Left kidney (tissue), 8 donors: ENCODE measurements around the gene CFTR. TPM values are rescaled to one million over a fixed set of nuclear protein-coding genes. Genes with fewer than 3 reads are reported as not detected.
"Not testable (repeated sequence)": the region's sequence is repeated elsewhere in the genome, so short reads cannot be mapped to it uniquely, and the experiment has no call there.

Experiments
- DNase-seq: peaks from one replicate; pipeline ENCODE4 v3.0.0-alpha.2; 2013
- long read RNA-seq, 8 donors: transcript quantifications; one replicate each; lab custom pipeline, GENCODE V29; 2026
- polyA plus RNA-seq: library from polyadenylated mRNA; unstranded; fragments of 120-200 nt; gene quantifications from one replicate; pipeline ENCODE4 v1.2.1, GENCODE V29; 2013; ENCODE audit not compliant: insufficient read length

The CFTR gene
- polyA plus RNA-seq, result 11.3 TPM
- long read RNA-seq, donor 1, result 0 reads
- long read RNA-seq, donor 2, partial matches to known transcripts, result 6 of 6 reads
- long read RNA-seq, donor 2, other reads (novel, unspliced or antisense), result 0 of 6 reads
- long read RNA-seq, donor 3, result 0 reads
- long read RNA-seq, donor 4, result 0 reads
- long read RNA-seq, donor 5, partial matches to known transcripts, result 56 of 56 reads
- long read RNA-seq, donor 5, other reads (novel, unspliced or antisense), result 0 of 56 reads
- long read RNA-seq, donor 6, result 0 reads
- long read RNA-seq, donor 7, result 0 reads
- long read RNA-seq, donor 8, result 0 reads

GRCh38 chr7:117479225-117480054, at the start of gene CFTR:
TSS of gene CFTR (plus strand) at chr7:117480025. CDS start at chr7:117480095, 70 bp downstream.
- no peak for DNase-seq

- no peak for DNase-seq
Observed at GRCh38 chr7:117435475-117436043, 44.3 kb upstream of the CFTR start.

GRCh38 chr7:117444646-117445045, 35.2 kb upstream of the CFTR start:
- DNase-seq, result no peak

- no peak for DNase-seq
Observed at GRCh38 chr7:117445206-117445605, 34.6 kb upstream of the CFTR start.

GRCh38 chr7:117446220-117446815, 33.5 kb upstream of the CFTR start:
- DNase-seq, result no peak

GRCh38 chr7:117448655-117449054, 31.2 kb upstream of the CFTR start:
- DNase-seq, result no peak

- DNase-seq, result peak; percentile 34
Observed at GRCh38 chr7:117458977-117459583, 20.7 kb upstream of the CFTR start.

GRCh38 chr7:117459735-117460134, 20.1 kb upstream of the CFTR start:
- no peak for DNase-seq

GRCh38 chr7:117460815-117461214, 19.0 kb upstream of the CFTR start:
- not testable (repeated sequence) for DNase-seq

GRCh38 chr7:117468174-117468573, 11.7 kb upstream of the CFTR start:
- no peak for DNase-seq

- DNase-seq, result no peak
Observed at GRCh38 chr7:117470777-117471176, 9.0 kb upstream of the CFTR start.

GRCh38 chr7:117472335-117472734, 7.5 kb upstream of the CFTR start:
- DNase-seq, result no peak

- no peak for DNase-seq
Observed at GRCh38 chr7:117476557-117477215, 3.1 kb upstream of the CFTR start.

- no peak for DNase-seq
Observed at GRCh38 chr7:117478836-117479224, 995 bp upstream of the CFTR start.

GRCh38 chr7:117480055-117480362, 184 bp downstream of the CFTR start:
- no peak for DNase-seq

- no peak for DNase-seq
Observed at GRCh38 chr7:117480978-117481377, 1.2 kb downstream of the CFTR start.

- no peak for DNase-seq
Observed at GRCh38 chr7:117485118-117485620, 5.3 kb downstream of the CFTR start.

GRCh38 chr7:117489016-117489415, 9.2 kb downstream of the CFTR start:
- no peak for DNase-seq

GRCh38 chr7:117489430-117489829, 9.6 kb downstream of the CFTR start:
- no peak for DNase-seq

- no peak for DNase-seq
Observed at GRCh38 chr7:117489911-117490310, 10.1 kb downstream of the CFTR start.

- no peak for DNase-seq
Observed at GRCh38 chr7:117492649-117493048, 12.8 kb downstream of the CFTR start.

- DNase-seq, result no peak
Observed at GRCh38 chr7:117493460-117493859, 13.6 kb downstream of the CFTR start.
